Posterior vena cava (tissue), 2 donors: Measurements from ENCODE around the gene TWNK. TPM values are rescaled to one million over a fixed set of nuclear protein-coding genes. Genes with fewer than 3 reads are reported as not detected.
A peak's percentile ranks its signal among the peaks of the same experiment; 100 is the strongest.
"Not testable (repeated sequence)": the region's sequence is repeated elsewhere in the genome, so short reads cannot be mapped to it uniquely, and the experiment has no call there.

Experiments used
- DNase-seq: peaks from one replicate; pipeline ENCODE4 v3.0.0-alpha.2; 2020; ENCODE audit warnings: low spot score
- intact Hi-C, 2 donors: fragments of 100-400 bp; cut with DNase I; formaldehyde crosslinking; loops; one replicate each; pipeline versions ENCODE4 v1.14.1 to v1.14.2; 2022 to 2023
- total RNA-seq, 2 donors: library from RNA; stranded (reverse); fragmentation: NEBNext Ultra II Directional; extraction: Animal tissue kit (Norgen Biotek cat#: 25700); gene quantifications; one replicate each; pipeline ENCODE4 v1.2.1, GENCODE V29; 2021
- donor health status: DM: yes; HTN: yes; CAD: no.
- donor health status: DM: yes; HTN: yes; CAD: no.

TWNK gene
- total RNA-seq, 2 donors from 2014 or later: 5.2 to 5.6 TPM

DNA sequence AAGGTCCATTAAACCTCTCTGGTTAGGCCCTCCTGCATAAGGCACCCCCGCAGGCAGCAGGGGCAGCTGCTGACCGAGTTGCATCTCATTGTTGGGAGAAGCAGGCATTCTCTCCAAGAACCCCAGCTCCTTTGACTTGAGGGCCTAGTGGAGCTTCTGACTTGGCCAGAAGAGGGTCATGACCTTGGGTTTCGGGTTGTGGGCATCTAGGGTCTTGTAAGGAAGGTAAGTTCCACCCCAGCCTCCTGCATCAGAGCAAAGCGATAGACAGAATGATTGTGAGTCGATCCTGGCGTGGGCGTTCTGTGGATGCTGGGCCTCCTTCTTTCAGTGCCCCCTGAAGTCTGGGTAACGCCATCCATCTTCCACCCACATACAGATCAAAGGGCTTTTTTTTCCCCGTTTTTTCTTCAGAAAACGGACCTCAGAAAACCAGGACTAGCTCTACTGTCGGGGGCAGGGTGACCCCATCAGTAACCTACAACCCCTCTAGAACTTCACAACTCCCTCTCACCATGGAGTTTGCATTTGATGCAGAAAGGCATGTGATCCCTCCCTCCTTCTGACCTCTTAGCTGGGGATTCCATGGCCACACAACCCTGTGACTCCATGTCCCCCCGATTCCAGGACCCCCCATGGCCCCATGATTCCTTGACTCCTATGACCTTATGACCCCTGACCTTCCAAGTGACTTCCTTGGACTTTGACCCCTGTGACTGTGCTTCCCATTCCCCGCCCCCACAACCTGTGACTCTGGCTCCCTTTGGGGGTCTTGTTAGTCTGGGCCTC lies 15.0 kb upstream of the TWNK start:
- peak; percentile 38 for DNase-seq
- intact Hi-C loops: no loop called here

DNA sequence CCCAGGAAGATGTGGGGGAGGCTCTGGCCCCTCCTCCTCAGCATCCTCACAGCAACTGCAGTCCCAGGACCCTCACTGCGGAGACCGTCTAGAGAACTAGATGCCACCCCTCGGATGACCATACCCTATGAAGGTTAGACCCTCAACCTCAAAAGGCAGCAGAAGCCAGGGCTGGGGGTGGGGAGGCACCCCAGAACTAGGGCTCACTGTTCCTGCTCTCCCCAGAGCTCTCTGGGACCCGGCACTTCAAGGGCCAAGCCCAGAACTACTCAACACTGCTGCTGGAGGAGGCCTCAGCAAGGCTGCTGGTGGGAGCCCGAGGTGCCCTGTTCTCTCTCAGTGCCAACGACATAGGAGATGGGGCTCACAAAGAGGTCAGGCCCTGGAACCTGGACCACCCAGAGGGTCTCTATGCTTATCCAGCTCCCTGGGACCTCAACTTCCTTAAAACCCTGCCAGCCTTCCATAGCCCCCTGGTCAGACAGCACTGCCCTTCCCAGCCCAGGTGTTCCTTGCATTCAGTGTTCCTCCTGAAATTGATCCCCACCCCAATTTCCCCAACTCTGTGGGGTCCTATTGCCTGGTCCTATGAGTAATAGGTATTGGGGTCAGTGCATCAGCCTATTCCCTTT lies 14.3 kb upstream of the TWNK start:
- DNase-seq: peak; percentile 64
- intact Hi-C loops: no loop called here

DNA sequence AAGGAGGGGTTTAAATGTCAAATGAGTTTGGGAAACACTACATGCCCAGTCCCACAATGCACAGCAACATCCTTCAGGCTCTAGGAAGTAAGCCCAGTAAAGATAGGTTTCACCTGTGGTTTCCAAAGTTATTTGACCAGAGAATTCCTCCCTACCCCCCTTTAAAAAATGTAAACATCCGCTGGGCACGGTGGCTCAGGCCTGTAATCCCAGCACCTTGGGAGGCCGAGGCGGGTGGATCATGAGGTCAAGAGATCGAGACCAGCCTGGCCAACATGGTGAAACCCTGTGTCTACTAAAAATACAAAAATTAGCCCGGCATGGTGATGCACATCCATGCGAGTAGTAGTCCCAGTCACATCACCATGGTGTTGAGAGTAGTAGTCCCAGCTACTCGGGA lies 11.9 kb upstream of the TWNK start:
- DNase-seq: peak; percentile 34
- intact Hi-C loops: not testable (repeated sequence)

DNA sequence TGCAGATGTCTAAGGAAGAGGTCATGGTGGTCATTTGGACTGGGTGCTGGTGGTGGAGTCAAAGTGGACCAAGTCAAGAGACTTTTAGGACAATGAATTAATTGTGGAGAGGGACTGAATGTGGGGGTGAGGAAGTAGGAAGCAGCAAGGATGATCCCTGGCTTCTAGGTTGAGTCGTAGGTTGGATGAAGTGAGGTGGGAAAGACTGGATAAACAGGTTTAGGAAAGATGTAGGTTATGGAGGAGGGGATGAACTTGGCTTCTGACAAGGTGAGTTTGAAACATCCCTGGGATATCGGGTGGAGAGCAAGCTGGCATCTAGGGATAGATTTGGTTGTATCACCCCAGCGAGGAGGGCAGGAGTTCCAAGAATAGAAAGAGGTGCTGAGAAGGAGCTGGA lies 10.4 kb upstream of the TWNK start:
- DNase-seq: no peak

DNA sequence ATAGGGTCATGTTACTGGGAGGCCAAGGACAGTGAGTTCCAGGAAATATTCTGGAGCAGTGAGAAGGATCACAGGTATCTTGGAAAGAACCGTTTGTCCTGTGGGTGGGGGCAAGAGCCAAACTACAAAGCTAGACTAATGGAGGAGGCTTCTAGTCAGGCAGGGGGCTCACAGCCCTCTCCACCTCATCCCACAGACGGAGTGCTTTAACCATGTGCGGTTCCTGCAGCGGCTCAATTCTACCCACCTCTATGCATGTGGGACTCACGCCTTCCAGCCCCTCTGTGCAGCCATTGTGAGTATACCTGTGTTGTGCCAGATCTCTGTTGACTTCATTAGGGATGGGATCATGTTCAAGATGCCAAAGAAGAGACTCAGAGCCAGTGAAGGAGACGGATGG lies 9.9 kb upstream of the TWNK start:
- peak; percentile 64 for DNase-seq
- intact Hi-C loops: no loop called here

More for the DNA sequence above, 10.4 kb upstream of the TWNK start:
- intact Hi-C loops: no loop called here

DNA sequence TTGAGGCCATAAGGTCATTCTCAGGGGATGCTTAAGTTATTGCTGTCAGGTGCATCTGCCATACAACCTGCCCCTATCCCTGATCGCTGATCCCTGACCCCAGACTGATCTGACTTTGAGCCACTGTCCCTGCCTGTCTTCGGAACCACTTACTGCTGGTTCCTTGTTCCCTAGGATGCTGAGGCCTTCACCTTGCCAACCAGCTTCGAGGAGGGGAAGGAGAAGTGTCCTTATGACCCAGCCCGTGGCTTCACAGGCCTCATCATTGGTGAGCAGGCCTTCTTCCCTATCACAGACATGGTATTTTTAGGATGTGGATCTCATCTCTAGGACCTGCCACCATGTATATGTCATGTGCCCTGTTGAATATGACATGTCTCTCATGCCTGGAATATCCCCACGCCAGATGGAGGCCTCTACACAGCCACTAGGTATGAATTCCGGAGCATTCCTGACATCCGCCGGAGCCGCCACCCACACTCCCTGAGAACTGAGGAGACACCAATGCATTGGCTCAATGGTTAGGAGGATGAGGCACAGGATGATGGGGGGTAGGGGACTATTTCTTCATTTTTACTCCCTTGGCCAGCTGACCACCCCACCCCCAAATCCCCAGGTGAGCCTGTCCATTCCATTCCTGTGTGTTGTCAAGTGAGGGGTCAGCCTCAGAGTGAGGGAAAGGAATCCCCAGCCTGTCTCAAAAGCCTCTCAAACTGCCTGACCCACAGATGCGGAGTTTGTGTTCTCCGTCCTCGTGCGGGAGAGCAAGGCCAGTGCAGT lies 9.0 kb upstream of the TWNK start:
- peak; percentile 57 for DNase-seq
- intact Hi-C loops: no loop called here

DNA sequence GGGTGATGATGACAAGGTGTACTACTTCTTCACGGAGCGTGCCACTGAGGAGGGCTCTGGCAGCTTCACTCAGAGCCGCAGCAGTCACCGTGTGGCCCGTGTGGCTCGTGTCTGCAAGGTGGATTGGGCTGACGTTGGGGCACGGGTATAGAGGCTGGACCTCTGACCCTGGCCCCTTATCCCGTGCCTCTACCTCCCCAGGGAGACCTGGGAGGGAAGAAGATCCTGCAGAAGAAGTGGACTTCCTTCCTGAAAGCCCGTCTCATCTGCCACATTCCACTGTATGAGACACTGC lies 8.5 kb upstream of the TWNK start:
- intact Hi-C loops: no loop called here
- DNase-seq: peak; percentile 36

DNA sequence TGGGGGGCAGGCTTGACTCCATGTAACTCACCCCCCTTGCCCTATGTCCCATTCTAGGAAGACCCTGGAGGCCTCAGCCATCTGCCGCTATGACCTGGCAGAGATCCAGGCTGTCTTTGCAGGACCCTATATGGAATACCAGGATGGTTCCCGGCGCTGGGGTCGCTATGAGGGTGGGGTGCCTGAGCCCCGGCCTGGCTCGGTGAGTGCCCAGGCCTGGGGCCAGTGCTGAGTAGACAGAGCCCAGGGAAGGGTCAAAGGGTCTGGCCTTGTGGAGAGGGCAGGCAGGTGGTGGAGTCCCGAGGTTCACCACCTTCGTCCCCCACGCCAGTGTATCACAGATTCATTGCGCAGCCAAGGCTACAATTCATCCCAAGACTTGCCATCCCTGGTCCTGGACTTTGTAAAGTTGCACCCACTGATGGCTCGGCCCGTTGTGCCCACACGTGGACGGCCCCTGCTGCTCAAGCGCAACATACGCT lies 7.5 kb upstream of the TWNK start:
- peak; percentile 74 for DNase-seq
- intact Hi-C loops: no loop called here

DNA sequence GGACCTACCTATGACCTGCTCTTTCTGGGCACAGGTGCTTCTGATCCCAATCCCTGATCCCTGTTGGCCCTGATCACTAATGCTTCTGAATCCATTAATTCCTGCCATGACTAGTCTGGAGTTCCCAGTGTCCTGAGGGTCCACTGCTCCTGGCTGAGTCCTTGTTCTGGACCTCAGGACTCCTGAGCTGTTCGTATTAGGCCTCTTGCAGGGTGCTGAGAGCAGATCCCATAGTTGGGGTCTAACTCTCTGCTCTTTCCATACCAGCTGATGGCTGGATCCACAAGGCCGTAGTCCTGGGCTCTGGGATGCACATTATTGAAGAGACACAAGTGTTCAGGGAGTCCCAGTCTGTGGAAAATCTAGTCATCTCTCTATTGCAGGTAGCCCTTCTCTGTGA lies 7.0 kb upstream of the TWNK start:
- intact Hi-C loops: no loop called here
- no peak for DNase-seq

DNA sequence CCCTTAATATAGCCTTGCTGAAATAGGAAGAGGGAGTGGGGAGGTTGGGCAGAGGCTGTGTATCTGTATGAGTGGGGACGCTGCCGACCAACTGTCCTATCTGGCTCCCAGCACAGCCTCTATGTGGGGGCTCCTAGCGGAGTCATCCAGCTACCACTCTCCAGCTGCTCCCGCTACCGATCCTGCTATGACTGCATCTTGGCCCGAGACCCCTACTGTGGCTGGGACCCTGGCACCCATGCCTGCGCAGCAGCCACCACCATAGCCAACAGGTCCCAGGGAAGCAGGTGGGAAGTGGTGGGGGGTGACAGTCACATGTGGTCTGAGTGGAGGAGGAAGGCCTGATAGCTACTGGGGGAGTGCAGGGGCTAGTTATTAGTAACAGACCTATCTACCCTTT lies 6.6 kb upstream of the TWNK start:
- DNase-seq: peak; percentile 38
- intact Hi-C loops: no loop called here

DNA sequence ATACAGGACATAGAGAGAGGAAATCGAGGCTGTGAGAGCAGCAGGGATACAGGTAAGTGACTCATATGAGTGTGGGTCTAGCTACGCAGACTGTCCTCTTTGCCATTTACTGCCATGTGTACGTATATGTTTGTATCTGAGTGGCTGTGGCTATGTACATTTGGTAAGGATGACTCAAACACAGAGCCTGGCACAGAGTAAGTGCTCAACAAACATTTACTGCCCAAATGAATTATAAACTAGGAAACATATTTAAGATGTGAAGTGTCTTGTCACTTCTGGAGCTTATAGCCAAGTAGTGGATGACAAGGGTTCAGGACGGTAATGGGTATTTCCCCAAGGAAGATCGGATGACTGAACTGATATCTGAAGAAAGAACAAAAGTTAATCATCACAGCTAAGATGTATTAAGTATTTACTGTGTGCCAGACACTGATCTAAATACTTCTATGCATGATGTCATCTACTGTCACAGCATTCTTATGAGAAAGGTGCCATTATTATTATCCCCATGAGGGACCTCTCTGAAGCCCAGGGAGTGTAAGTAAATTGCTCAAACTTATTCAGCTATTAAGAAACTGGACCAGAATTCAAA lies 6.1 kb upstream of the TWNK start:
- DNase-seq: no peak
- intact Hi-C loops: no loop called here

DNA sequence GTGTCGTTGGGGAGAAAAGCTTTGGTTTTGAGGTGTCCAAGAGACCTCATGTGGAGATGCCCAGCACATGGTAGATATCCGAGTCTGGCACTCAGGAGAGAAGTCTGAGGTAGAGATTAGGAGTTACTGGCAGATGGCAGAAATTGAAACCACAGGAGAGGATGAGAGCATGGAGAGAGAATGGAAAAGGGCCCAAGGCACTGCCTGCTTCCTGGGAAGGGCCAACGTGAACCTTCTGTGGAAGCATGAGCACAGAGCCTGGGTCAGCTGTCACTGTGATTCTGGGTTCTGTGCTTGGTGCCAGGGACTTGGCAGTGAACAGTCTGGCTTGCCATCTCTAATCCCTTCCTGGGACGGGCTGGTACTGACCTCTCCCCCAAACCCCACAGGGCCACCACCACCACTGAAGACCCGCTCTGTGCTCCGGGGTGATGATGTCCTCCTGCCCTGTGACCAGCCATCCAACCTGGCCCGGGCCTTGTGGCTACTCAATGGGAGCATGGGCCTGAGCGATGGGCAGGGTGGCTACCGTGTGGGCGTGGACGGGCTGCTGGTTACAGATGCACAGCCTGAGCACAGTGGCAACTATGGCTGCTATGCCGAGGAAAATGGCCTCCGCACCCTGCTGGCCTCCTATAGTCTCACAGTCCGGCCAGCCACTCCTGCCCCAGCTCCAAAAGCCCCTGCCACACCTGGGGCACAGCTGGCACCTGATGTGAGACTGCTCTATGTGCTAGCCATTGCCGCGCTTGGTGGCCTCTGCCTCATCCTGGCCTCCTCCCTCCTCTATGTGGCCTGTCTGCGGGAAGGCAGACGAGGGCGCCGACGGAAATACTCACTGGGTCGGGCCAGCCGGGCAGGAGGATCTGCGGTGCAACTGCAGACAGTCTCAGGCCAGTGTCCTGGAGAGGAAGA lies 4.2 kb upstream of the TWNK start:
- DNase-seq: peak; percentile 76
- intact Hi-C loops: no loop called here

DNA sequence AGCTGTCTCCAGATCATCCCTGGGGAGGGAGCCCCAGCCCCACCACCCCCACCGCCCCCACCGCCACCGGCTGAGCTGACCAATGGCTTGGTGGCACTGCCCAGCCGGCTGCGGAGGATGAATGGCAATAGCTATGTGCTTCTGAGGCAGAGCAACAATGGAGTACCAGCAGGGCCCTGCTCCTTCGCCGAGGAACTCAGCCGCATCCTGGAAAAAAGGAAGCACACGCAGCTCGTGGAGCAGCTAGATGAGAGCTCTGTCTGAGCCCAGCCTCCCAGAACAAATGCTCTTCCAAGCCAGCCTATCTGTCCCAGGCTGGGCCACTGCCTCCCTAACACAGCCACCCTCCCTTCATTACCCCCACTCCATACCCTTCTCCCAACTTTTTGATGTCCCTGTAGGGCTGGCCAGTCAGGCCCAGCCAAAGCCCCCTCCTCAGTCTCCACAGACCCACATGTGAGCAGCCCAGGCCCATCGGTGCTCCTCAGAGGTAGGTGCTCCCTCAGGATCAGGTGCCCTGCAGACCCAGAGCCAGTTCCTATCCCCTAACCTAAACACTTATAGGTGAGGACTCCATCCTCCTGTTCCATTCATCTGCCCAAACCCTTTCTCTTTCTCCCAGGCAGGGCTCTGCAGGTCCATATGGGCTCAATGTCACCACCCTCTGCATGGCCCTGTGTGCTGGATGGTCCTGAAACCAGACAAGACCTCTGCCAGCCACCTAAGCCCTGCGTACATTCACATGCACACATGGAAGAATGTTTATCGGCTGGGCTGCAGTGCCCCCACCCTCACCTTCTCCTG lies 3.3 kb upstream of the TWNK start:
- intact Hi-C loops: no loop called here
- DNase-seq: peak; percentile 40

DNA sequence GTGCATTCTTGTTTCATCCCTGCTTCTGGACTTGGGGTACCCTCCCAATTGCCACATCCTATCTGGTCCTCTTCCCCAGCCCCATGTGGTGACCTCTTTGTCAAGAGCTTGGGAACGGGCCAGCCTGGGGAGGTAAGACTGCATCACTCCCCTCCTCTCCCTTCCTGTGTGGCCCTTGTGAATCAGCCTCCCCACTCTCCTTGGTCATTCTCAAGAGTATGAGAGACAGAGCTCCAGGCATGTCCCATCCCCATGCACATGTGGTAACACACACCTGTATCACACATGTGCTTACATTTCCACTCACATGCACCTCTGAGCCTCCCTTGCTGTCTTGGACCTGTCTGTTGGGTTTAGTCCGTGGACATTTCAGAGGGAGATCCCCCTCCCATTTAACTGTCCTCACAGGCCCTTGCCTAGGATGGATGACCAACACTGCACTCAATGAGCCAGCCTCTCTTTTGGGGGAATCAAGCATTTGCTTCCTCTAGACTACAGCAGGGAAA lies 2.6 kb upstream of the TWNK start:
- intact Hi-C loops: no loop called here

DNA sequence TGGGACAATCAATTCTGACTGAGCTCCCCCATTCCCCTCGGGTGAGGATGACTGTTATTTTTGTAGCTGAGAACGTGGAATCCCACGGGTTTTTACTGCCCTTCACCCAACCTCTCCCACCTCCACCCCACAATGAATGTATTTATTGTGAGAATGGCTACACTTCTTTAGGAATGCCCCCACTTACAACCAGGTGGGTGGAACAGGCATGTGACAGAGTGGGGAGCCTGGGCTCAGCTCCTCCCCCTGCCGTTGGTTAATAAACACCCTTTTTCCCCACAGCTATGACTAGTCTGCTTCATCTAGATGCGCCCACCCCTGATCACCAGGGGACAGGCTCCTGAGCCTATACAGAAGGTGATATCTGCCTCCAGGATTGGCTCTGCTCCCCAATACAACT lies 2.0 kb upstream of the TWNK start:
- peak; percentile 36 for DNase-seq
- intact Hi-C loops: no loop called here

More for the DNA sequence above, 2.6 kb upstream of the TWNK start:
- DNase-seq: peak; percentile 36

DNA sequence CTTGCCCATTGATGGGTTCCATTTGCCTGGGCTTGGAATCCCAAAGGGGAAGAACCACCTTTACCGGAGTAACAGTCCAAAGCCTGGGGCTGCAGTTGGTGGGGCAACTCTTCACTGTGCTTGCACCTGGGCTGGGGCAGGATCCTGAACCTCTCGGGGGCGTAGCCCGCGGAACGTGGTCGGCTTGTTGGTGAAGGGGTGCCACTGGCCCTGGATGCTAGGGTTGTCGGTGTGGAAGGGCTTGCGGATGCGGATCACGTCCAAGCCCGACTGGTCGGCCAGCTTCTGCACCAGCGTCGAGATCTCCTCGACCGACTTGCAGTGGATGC lies 756 bp upstream of the TWNK start:
- no peak for DNase-seq

DNA sequence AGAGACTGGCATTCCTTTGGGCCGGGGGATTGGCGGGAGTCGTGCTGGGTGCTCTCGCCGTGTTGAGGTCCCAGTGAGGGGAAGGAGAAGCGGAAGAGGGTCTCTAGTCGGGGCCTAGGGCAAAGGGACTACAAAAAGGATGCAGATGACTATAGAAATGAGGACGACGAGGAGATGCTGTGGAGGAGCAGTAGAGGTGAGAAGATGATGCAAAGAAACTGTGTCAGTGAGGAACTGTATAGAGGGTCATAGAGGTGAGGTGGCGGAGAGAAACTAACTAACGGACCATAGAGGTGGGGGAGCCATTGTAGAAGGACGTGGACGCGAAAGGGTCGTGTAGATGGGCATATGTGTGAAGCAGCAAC lies 324 bp downstream of the TWNK start:
- intact Hi-C loops: no loop called here
- no peak for DNase-seq

More for the DNA sequence above, 756 bp upstream of the TWNK start:
- intact Hi-C loops: no loop called here

DNA sequence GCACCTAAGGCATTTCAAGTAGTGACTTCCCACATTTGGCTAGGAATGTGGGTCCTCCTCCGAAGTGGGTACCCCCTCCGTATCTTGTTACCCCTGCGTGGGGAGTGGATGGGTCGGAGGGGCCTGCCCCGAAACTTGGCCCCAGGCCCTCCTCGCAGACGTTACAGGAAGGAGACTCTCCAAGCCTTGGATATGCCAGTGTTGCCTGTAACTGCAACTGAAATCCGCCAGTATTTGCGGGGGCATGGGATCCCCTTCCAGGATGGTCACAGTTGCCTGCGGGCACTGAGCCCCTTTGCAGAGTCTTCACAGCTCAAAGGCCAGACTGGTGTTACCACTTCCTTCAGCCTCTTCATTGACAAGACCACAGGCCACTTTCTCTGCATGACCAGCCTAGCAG lies 823 bp downstream of the TWNK start:
- intact Hi-C loops: no loop called here
- DNase-seq: no peak
